Adrenal gland (tissue), 5 donors: Measurements from ENCODE around the gene PRKCZ.
A peak's percentile ranks its signal among the peaks of the same experiment; 100 is the strongest.

ENCODE experiments used
- CTCF ChIP-seq, 6 experiments: fragments of 450-650 bp in 4 of 6; fragments of 200-600 bp in 2 of 6; sonication (generic) in 1 of 6; IDR thresholded peaks; 1 replicate in 5 of 6; 2 replicates in 1 of 6; pipeline versions ENCODE4 v1.5.1 to v1.8.0; 2016 to 2021; ENCODE audit warnings: antibody characterized with exemption in 6 of 6, mild to moderate bottlenecking in 2 of 6, moderate library complexity in 1 of 6
- POLR2A ChIP-seq, 2 donors: fragments of 450-650 bp; IDR thresholded peaks; one replicate each; pipeline ENCODE4 v1.6.1; 2017; ENCODE audit warnings: antibody characterized with exemption in 2 of 2, mild to moderate bottlenecking in 2 of 2, moderate library complexity in 1 of 2
- donor health status: DM: no; HTN: no; CAD: no.

- TF ChIP-seq CTCF (IDR thresholded peaks at IDR 0.05) (no peak), POLR2A (IDR thresholded peaks at IDR 0.05) (peak; percentile 83 to 94)
Observed at GRCh38 chr1:2189459-2190425, 139.5 kb downstream of the PRKCZ start.
